T-helper 1 cell treated with Interleukin-12 subunit alpha and Interleukin-12 subunit beta and Interleukin-4 antibody, amounts not matched to agents 30 μg/mL and 1 μg/mL, for 36 hours (primary cell): ENCODE measurements around the gene IRF7.

ENCODE experiments used
- H3K27ac Mint-ChIP-seq: one replicate; pipeline ENCODE4 v1.8.0; 2021; ENCODE audit warnings: mild to moderate bottlenecking, mixed read lengths
- H3K27me3 Mint-ChIP-seq: one replicate; pipeline ENCODE4 v1.8.0; 2021; ENCODE audit warnings: low read depth, mixed read lengths
- H3K36me3 Mint-ChIP-seq: one replicate; pipeline ENCODE4 v1.8.0; 2021; ENCODE audit warnings: low read depth, mixed read lengths
- H3K4me1 Mint-ChIP-seq: one replicate; pipeline ENCODE4 v1.8.0; 2021; ENCODE audit warnings: low read depth, mixed read lengths
- H3K4me3 Mint-ChIP-seq: one replicate; pipeline ENCODE4 v1.8.0; 2021; ENCODE audit warnings: mild to moderate bottlenecking, moderate library complexity, mixed read lengths
- H3K9me3 Mint-ChIP-seq: one replicate; pipeline ENCODE4 v1.8.0; 2021; ENCODE audit warnings: mixed read lengths

IRF7 gene

GRCh38 chr11:610146-610801, 5.5 kb downstream of the IRF7 start:
- H3K27ac Mint-ChIP-seq = no peak overlapping the region
- H3K27me3 Mint-ChIP-seq = no peaks in the 10 kb centered on the region
- H3K36me3 Mint-ChIP-seq = peaks cover 33% of the 10 kb centered on the region
- H3K4me1 Mint-ChIP-seq = peaks cover 11% of the 10 kb centered on the region
- H3K4me3 Mint-ChIP-seq = no peak overlapping the region
- no peaks in the 10 kb centered on the region for H3K9me3 Mint-ChIP-seq

- H3K9me3 Mint-ChIP-seq = no peaks in the 10 kb centered on the region
- no peaks in the 10 kb centered on the region for H3K27me3 Mint-ChIP-seq
- H3K4me1 Mint-ChIP-seq = peaks cover 7% of the 10 kb centered on the region
- H3K27ac Mint-ChIP-seq = no peak overlapping the region
- no peak overlapping the region for H3K4me3 Mint-ChIP-seq
- peaks cover 33% of the 10 kb centered on the region for H3K36me3 Mint-ChIP-seq
Observed at GRCh38 chr11:609341-609811, 6.4 kb downstream of the IRF7 start.

- Mint-ChIP-seq H3K4me1 (peaks cover 4% of the 10 kb centered on the region), H3K36me3 (peaks cover 34% of the 10 kb centered on the region), H3K27ac (no peak overlapping the region), H3K9me3 (no peaks in the 10 kb centered on the region), H3K4me3 (no peak overlapping the region), H3K27me3 (no peaks in the 10 kb centered on the region)
Observed at GRCh38 chr11:608791-609251, 6.9 kb downstream of the IRF7 start.

- Mint-ChIP-seq H3K9me3 (no peaks in the 10 kb centered on the region), H3K36me3 (peaks cover 32% of the 10 kb centered on the region), H3K4me1 (peaks cover 4% of the 10 kb centered on the region), H3K4me3 (no peak overlapping the region), H3K27ac (no peak overlapping the region), H3K27me3 (no peaks in the 10 kb centered on the region)
Observed at GRCh38 chr11:607971-608659, 7.6 kb downstream of the IRF7 start.

GRCh38 chr11:607020-607780, 8.6 kb downstream of the IRF7 start:
- Mint-ChIP-seq H3K9me3 (no peaks in the 10 kb centered on the region), H3K4me3 (no peak overlapping the region), H3K4me1 (peaks cover 4% of the 10 kb centered on the region), H3K36me3 (peaks cover 28% of the 10 kb centered on the region), H3K27ac (no peak overlapping the region), H3K27me3 (no peaks in the 10 kb centered on the region)

GRCh38 chr11:606245-606644, 9.5 kb downstream of the IRF7 start:
- H3K27ac Mint-ChIP-seq = no peak overlapping the region
- H3K4me1 Mint-ChIP-seq = peaks cover 2% of the 10 kb centered on the region
- H3K4me3 Mint-ChIP-seq = no peak overlapping the region
- no peaks in the 10 kb centered on the region for H3K27me3 Mint-ChIP-seq
- H3K36me3 Mint-ChIP-seq = peaks cover 30% of the 10 kb centered on the region
- H3K9me3 Mint-ChIP-seq = no peaks in the 10 kb centered on the region

- Mint-ChIP-seq H3K9me3 (no peaks in the 10 kb centered on the region), H3K4me1 (no peaks in the 10 kb centered on the region), H3K27me3 (no peaks in the 10 kb centered on the region), H3K27ac (peak overlapping the region; percentile 26), H3K4me3 (no peak overlapping the region), H3K36me3 (peaks cover 26% of the 10 kb centered on the region)
Observed at GRCh38 chr11:605286-606129, 10.2 kb downstream of the IRF7 start.

GRCh38 chr11:603154-603553, 12.6 kb downstream of the IRF7 start:
- Mint-ChIP-seq H3K36me3 (peaks cover 25% of the 10 kb centered on the region), H3K4me3 (no peak overlapping the region), H3K4me1 (no peaks in the 10 kb centered on the region), H3K27me3 (no peaks in the 10 kb centered on the region), H3K9me3 (no peaks in the 10 kb centered on the region), H3K27ac (no peak overlapping the region)

- Mint-ChIP-seq H3K27ac (no peak overlapping the region), H3K4me1 (no peaks in the 10 kb centered on the region), H3K36me3 (peaks cover 26% of the 10 kb centered on the region), H3K4me3 (no peak overlapping the region), H3K9me3 (no peaks in the 10 kb centered on the region), H3K27me3 (no peaks in the 10 kb centered on the region)
Observed at GRCh38 chr11:601573-602245, 14.0 kb downstream of the IRF7 start.

- Mint-ChIP-seq H3K27me3 (no peaks in the 10 kb centered on the region), H3K9me3 (no peaks in the 10 kb centered on the region), H3K27ac (no peak overlapping the region), H3K36me3 (peaks cover 21% of the 10 kb centered on the region), H3K4me3 (no peak overlapping the region), H3K4me1 (no peaks in the 10 kb centered on the region)
Observed at GRCh38 chr11:598005-598680, 17.6 kb downstream of the IRF7 start.

- peaks cover 28% of the 10 kb centered on the region for H3K36me3 Mint-ChIP-seq
- no peak overlapping the region for H3K27ac Mint-ChIP-seq
- H3K4me3 Mint-ChIP-seq = no peak overlapping the region
- no peaks in the 10 kb centered on the region for H3K27me3 Mint-ChIP-seq
- H3K4me1 Mint-ChIP-seq = no peaks in the 10 kb centered on the region
- H3K9me3 Mint-ChIP-seq = no peaks in the 10 kb centered on the region
Observed at GRCh38 chr11:597166-597725, 18.5 kb downstream of the IRF7 start.

GRCh38 chr11:596374-596773, 19.4 kb downstream of the IRF7 start:
- Mint-ChIP-seq H3K4me1 (no peaks in the 10 kb centered on the region), H3K27me3 (no peaks in the 10 kb centered on the region), H3K27ac (no peak overlapping the region), H3K36me3 (peaks cover 24% of the 10 kb centered on the region), H3K9me3 (no peaks in the 10 kb centered on the region), H3K4me3 (no peak overlapping the region)

- Mint-ChIP-seq H3K36me3 (peaks cover 28% of the 10 kb centered on the region), H3K27ac (no peak overlapping the region), H3K4me3 (no peak overlapping the region), H3K9me3 (no peaks in the 10 kb centered on the region), H3K4me1 (no peaks in the 10 kb centered on the region), H3K27me3 (no peaks in the 10 kb centered on the region)
Observed at GRCh38 chr11:595400-595799, 20.4 kb downstream of the IRF7 start.
